T-helper 1 cell treated with Interleukin-12 subunit alpha and Interleukin-12 subunit beta and Interleukin-4 antibody, amounts not matched to agents 30 μg/mL and 1 μg/mL, for 36 hours (primary cell): ENCODE results near the gene PARD3.

Experiments
- H3K27ac Mint-ChIP-seq: one replicate; pipeline ENCODE4 v1.8.0; 2021; ENCODE audit warnings: mild to moderate bottlenecking, mixed read lengths
- H3K27me3 Mint-ChIP-seq: one replicate; pipeline ENCODE4 v1.8.0; 2021; ENCODE audit warnings: low read depth, mixed read lengths
- H3K36me3 Mint-ChIP-seq: one replicate; pipeline ENCODE4 v1.8.0; 2021; ENCODE audit warnings: low read depth, mixed read lengths
- H3K4me1 Mint-ChIP-seq: one replicate; pipeline ENCODE4 v1.8.0; 2021; ENCODE audit warnings: low read depth, mixed read lengths
- H3K4me3 Mint-ChIP-seq: one replicate; pipeline ENCODE4 v1.8.0; 2021; ENCODE audit warnings: mild to moderate bottlenecking, moderate library complexity, mixed read lengths
- H3K9me3 Mint-ChIP-seq: one replicate; pipeline ENCODE4 v1.8.0; 2021; ENCODE audit warnings: mixed read lengths

PARD3 gene

GRCh38 chr10:34641147-34641912, 173.8 kb downstream of the PARD3 start:
- H3K27ac Mint-ChIP-seq: no peak overlapping the region
- no peaks in the 10 kb centered on the region for H3K9me3 Mint-ChIP-seq
- H3K4me3 Mint-ChIP-seq: no peak overlapping the region
- H3K36me3 Mint-ChIP-seq: no peaks in the 10 kb centered on the region
- no peaks in the 10 kb centered on the region for H3K27me3 Mint-ChIP-seq
- peaks cover 5% of the 10 kb centered on the region for H3K4me1 Mint-ChIP-seq

- no peak overlapping the region for H3K4me3 Mint-ChIP-seq
- no peak overlapping the region for H3K27ac Mint-ChIP-seq
- H3K4me1 Mint-ChIP-seq: peaks cover 5% of the 10 kb centered on the region
- no peaks in the 10 kb centered on the region for H3K9me3 Mint-ChIP-seq
- no peaks in the 10 kb centered on the region for H3K27me3 Mint-ChIP-seq
- no peaks in the 10 kb centered on the region for H3K36me3 Mint-ChIP-seq
Observed at GRCh38 chr10:34638406-34639054, 176.6 kb downstream of the PARD3 start.

GRCh38 chr10:34637418-34637911, 177.6 kb downstream of the PARD3 start:
- no peaks in the 10 kb centered on the region for H3K27me3 Mint-ChIP-seq
- H3K4me1 Mint-ChIP-seq: peaks cover 5% of the 10 kb centered on the region
- H3K9me3 Mint-ChIP-seq: no peaks in the 10 kb centered on the region
- no peaks in the 10 kb centered on the region for H3K36me3 Mint-ChIP-seq
- peak overlapping the region; percentile 0 for H3K27ac Mint-ChIP-seq
- H3K4me3 Mint-ChIP-seq: no peak overlapping the region

GRCh38 chr10:34635111-34635510, 180.0 kb downstream of the PARD3 start:
- Mint-ChIP-seq H3K36me3 (no peaks in the 10 kb centered on the region), H3K27me3 (no peaks in the 10 kb centered on the region), H3K4me1 (peaks cover 5% of the 10 kb centered on the region), H3K9me3 (no peaks in the 10 kb centered on the region), H3K27ac (no peak overlapping the region), H3K4me3 (no peak overlapping the region)

GRCh38 chr10:34633374-34633773, 181.7 kb downstream of the PARD3 start:
- Mint-ChIP-seq H3K36me3 (no peaks in the 10 kb centered on the region), H3K4me3 (no peak overlapping the region), H3K9me3 (no peaks in the 10 kb centered on the region), H3K27me3 (no peaks in the 10 kb centered on the region), H3K4me1 (peaks cover 4% of the 10 kb centered on the region), H3K27ac (no peak overlapping the region)

GRCh38 chr10:34629084-34629483, 186.0 kb downstream of the PARD3 start:
- H3K4me3 Mint-ChIP-seq: no peak overlapping the region
- H3K9me3 Mint-ChIP-seq: no peaks in the 10 kb centered on the region
- no peaks in the 10 kb centered on the region for H3K4me1 Mint-ChIP-seq
- H3K27me3 Mint-ChIP-seq: no peaks in the 10 kb centered on the region
- H3K36me3 Mint-ChIP-seq: no peaks in the 10 kb centered on the region
- H3K27ac Mint-ChIP-seq: no peak overlapping the region

GRCh38 chr10:34628174-34628796, 186.8 kb downstream of the PARD3 start:
- no peaks in the 10 kb centered on the region for H3K27me3 Mint-ChIP-seq
- no peak overlapping the region for H3K4me3 Mint-ChIP-seq
- H3K9me3 Mint-ChIP-seq: no peaks in the 10 kb centered on the region
- no peaks in the 10 kb centered on the region for H3K4me1 Mint-ChIP-seq
- H3K36me3 Mint-ChIP-seq: no peaks in the 10 kb centered on the region
- H3K27ac Mint-ChIP-seq: no peak overlapping the region

GRCh38 chr10:34627741-34628140, 187.4 kb downstream of the PARD3 start:
- H3K9me3 Mint-ChIP-seq: no peaks in the 10 kb centered on the region
- no peak overlapping the region for H3K4me3 Mint-ChIP-seq
- H3K27ac Mint-ChIP-seq: no peak overlapping the region
- H3K36me3 Mint-ChIP-seq: no peaks in the 10 kb centered on the region
- H3K27me3 Mint-ChIP-seq: no peaks in the 10 kb centered on the region
- H3K4me1 Mint-ChIP-seq: no peaks in the 10 kb centered on the region

- Mint-ChIP-seq H3K27ac (no peak overlapping the region), H3K27me3 (no peaks in the 10 kb centered on the region), H3K4me1 (no peaks in the 10 kb centered on the region), H3K9me3 (no peaks in the 10 kb centered on the region), H3K36me3 (no peaks in the 10 kb centered on the region), H3K4me3 (no peak overlapping the region)
Observed at GRCh38 chr10:34627331-34627730, 187.8 kb downstream of the PARD3 start.

GRCh38 chr10:34626158-34626880, 188.8 kb downstream of the PARD3 start:
- H3K27ac Mint-ChIP-seq: no peak overlapping the region
- H3K4me3 Mint-ChIP-seq: no peak overlapping the region
- H3K36me3 Mint-ChIP-seq: no peaks in the 10 kb centered on the region
- H3K27me3 Mint-ChIP-seq: no peaks in the 10 kb centered on the region
- no peaks in the 10 kb centered on the region for H3K9me3 Mint-ChIP-seq
- H3K4me1 Mint-ChIP-seq: no peaks in the 10 kb centered on the region

GRCh38 chr10:34624323-34625153, 190.6 kb downstream of the PARD3 start:
- Mint-ChIP-seq H3K4me1 (no peaks in the 10 kb centered on the region), H3K27me3 (peaks cover 7% of the 10 kb centered on the region), H3K36me3 (no peaks in the 10 kb centered on the region), H3K4me3 (no peak overlapping the region), H3K9me3 (no peaks in the 10 kb centered on the region), H3K27ac (no peak overlapping the region)

GRCh38 chr10:34622945-34623344, 192.2 kb downstream of the PARD3 start:
- no peaks in the 10 kb centered on the region for H3K9me3 Mint-ChIP-seq
- no peaks in the 10 kb centered on the region for H3K4me1 Mint-ChIP-seq
- H3K36me3 Mint-ChIP-seq: no peaks in the 10 kb centered on the region
- no peak overlapping the region for H3K27ac Mint-ChIP-seq
- peaks cover 7% of the 10 kb centered on the region for H3K27me3 Mint-ChIP-seq
- H3K4me3 Mint-ChIP-seq: no peak overlapping the region

GRCh38 chr10:34618611-34619010, 196.5 kb downstream of the PARD3 start:
- H3K27ac Mint-ChIP-seq: no peak overlapping the region
- no peaks in the 10 kb centered on the region for H3K4me1 Mint-ChIP-seq
- H3K4me3 Mint-ChIP-seq: no peak overlapping the region
- no peaks in the 10 kb centered on the region for H3K9me3 Mint-ChIP-seq
- H3K27me3 Mint-ChIP-seq: peaks cover 7% of the 10 kb centered on the region
- H3K36me3 Mint-ChIP-seq: no peaks in the 10 kb centered on the region

- Mint-ChIP-seq H3K27ac (no peak overlapping the region), H3K36me3 (no peaks in the 10 kb centered on the region), H3K4me3 (no peak overlapping the region), H3K27me3 (peaks cover 7% of the 10 kb centered on the region), H3K9me3 (no peaks in the 10 kb centered on the region), H3K4me1 (no peaks in the 10 kb centered on the region)
Observed at GRCh38 chr10:34615770-34616169, 199.3 kb downstream of the PARD3 start.
